ENCODE measurements around the gene SLC9A4.

SLC9A4 gene

DNA sequence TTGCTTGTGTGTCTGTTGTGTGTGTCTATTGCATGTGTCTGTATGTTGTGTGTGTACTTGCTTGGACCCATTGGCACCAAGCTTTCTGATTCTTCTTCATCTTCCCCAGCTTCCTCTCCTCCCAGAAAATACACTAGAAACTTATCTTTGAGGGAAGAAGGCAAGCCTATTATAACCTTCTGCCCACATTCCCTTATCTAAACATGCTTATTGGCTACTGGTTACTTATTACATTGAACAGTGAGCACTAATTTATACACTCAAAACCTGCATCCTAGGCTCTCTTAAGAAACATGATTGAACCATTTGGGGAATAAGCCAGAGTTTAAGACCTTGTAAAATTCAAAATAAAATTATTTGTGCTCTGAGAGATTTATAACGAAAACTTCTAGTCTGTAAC lies 26.5 kb downstream of the SLC9A4 start:
- no peaks in the 10 kb centered on the region for H3K36me3 ChIP-seq (ENCODE audit: control insufficient read depth, insufficient read depth, low read length)
- no peak for TF ChIP-seq CTCF (IDR thresholded peaks at IDR 0.05)
- no peaks in the 10 kb centered on the region for H3K27me3 ChIP-seq (ENCODE audit: control insufficient read depth, insufficient read depth, low read length)
- H3K9ac ChIP-seq = no peak overlapping the region
- no peak overlapping the region for H3K4me2 ChIP-seq (ENCODE audit: low read length)
- H3K27ac ChIP-seq = no peak overlapping the region
- no peak overlapping the region for H3K4me3 ChIP-seq (ENCODE audit: low read depth, low read length)
- H3K9me3 ChIP-seq (ENCODE audit: control insufficient read depth, low read length) = no peaks in the 10 kb centered on the region
- no peak overlapping the region for H2AFZ ChIP-seq
- no peaks in the 10 kb centered on the region for H3K4me1 ChIP-seq
- no peaks in the 10 kb centered on the region for H3K79me2 ChIP-seq

GRCh38 chr2:102502576-102502975 lies 29.6 kb downstream of the SLC9A4 start:
- H3K4me1 ChIP-seq = no peaks in the 10 kb centered on the region
- no peak overlapping the region for H3K27ac ChIP-seq
- no peaks in the 10 kb centered on the region for H3K9me3 ChIP-seq (ENCODE audit: control insufficient read depth, low read length)
- TF ChIP-seq CTCF (IDR thresholded peaks at IDR 0.05) = no peak
- no peak overlapping the region for H3K4me3 ChIP-seq (ENCODE audit: low read depth, low read length)
- H3K79me2 ChIP-seq = no peaks in the 10 kb centered on the region
- H2AFZ ChIP-seq = no peak overlapping the region
- H3K27me3 ChIP-seq (ENCODE audit: control insufficient read depth, insufficient read depth, low read length) = no peaks in the 10 kb centered on the region
- H3K9ac ChIP-seq = no peak overlapping the region
- no peaks in the 10 kb centered on the region for H3K36me3 ChIP-seq (ENCODE audit: control insufficient read depth, insufficient read depth, low read length)
- no peak overlapping the region for H3K4me2 ChIP-seq (ENCODE audit: low read length)

DNA sequence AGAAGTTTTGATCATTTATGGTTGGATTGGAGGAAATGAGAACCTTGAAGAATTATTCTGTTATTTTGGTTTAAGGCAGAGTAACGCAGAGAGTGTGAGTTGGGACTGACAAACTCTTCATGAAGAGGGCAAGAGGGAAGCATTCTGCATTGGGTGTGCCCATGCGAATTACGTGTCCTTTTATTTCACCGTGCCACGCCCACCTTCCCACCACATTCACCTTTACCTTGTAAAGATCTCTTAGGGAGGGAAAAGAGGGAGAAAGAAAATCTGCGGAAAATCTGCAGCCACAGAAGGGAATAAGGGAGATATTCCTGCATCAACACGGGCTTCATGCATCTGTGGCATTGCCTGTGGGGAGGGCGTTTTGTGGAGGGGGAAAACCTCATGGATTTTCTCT lies 31.8 kb downstream of the SLC9A4 start:
- no peaks in the 10 kb centered on the region for H3K9me3 ChIP-seq (ENCODE audit: control insufficient read depth, low read length)
- no peak overlapping the region for H3K27ac ChIP-seq
- TF ChIP-seq CTCF (IDR thresholded peaks at IDR 0.05) = no peak
- H3K27me3 ChIP-seq (ENCODE audit: control insufficient read depth, insufficient read depth, low read length) = no peaks in the 10 kb centered on the region
- no peak overlapping the region for H3K4me2 ChIP-seq (ENCODE audit: low read length)
- no peak overlapping the region for H3K9ac ChIP-seq
- H2AFZ ChIP-seq = no peak overlapping the region
- no peaks in the 10 kb centered on the region for H3K79me2 ChIP-seq
- no peaks in the 10 kb centered on the region for H3K36me3 ChIP-seq (ENCODE audit: control insufficient read depth, insufficient read depth, low read length)
- no peak overlapping the region for H3K4me3 ChIP-seq (ENCODE audit: low read depth, low read length)
- no peaks in the 10 kb centered on the region for H3K4me1 ChIP-seq

- no peaks in the 10 kb centered on the region for H3K36me3 ChIP-seq (ENCODE audit: control insufficient read depth, insufficient read depth, low read length)
- TF ChIP-seq CTCF (IDR thresholded peaks at IDR 0.05) = no peak
- H3K4me1 ChIP-seq = no peaks in the 10 kb centered on the region
- no peak overlapping the region for H2AFZ ChIP-seq
- H3K9me3 ChIP-seq (ENCODE audit: control insufficient read depth, low read length) = no peaks in the 10 kb centered on the region
- H3K27ac ChIP-seq = no peak overlapping the region
- no peak overlapping the region for H3K9ac ChIP-seq
- no peak overlapping the region for H3K4me3 ChIP-seq (ENCODE audit: low read depth, low read length)
- no peaks in the 10 kb centered on the region for H3K79me2 ChIP-seq
- H3K27me3 ChIP-seq (ENCODE audit: control insufficient read depth, insufficient read depth, low read length) = no peaks in the 10 kb centered on the region
- no peak overlapping the region for H3K4me2 ChIP-seq (ENCODE audit: low read length)
These were observed 32.3 kb downstream of the SLC9A4 start for GRCh38 chr2:102505290-102505689.

DNA sequence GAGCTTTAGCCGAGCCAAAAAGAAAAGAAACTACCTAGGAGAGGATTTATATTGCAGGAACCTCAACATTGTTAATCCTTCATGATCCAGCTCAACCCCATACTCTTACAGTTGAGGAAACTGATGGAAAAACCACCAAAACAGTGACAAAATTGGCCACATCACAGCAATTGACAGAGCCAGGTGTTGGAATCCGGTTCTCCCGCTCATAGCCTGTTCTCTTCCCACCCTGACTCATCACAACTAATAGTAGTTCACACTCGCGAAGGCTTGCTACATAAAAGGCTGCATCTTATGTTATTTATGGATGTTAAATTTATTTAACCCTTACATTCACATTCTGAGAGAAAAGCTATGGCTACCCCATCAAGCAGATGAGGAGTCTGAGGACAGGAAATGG lies 33.7 kb downstream of the SLC9A4 start:
- no peaks in the 10 kb centered on the region for H3K9me3 ChIP-seq (ENCODE audit: control insufficient read depth, low read length)
- H3K4me2 ChIP-seq (ENCODE audit: low read length) = no peak overlapping the region
- H3K9ac ChIP-seq = no peak overlapping the region
- H3K4me1 ChIP-seq = no peaks in the 10 kb centered on the region
- no peak for TF ChIP-seq CTCF (IDR thresholded peaks at IDR 0.05)
- H2AFZ ChIP-seq = no peak overlapping the region
- no peaks in the 10 kb centered on the region for H3K79me2 ChIP-seq
- no peak overlapping the region for H3K27ac ChIP-seq
- H3K4me3 ChIP-seq (ENCODE audit: low read depth, low read length) = no peak overlapping the region
- H3K36me3 ChIP-seq (ENCODE audit: control insufficient read depth, insufficient read depth, low read length) = no peaks in the 10 kb centered on the region
- no peaks in the 10 kb centered on the region for H3K27me3 ChIP-seq (ENCODE audit: control insufficient read depth, insufficient read depth, low read length)
